Stimulated activated effector memory CD8-positive, alpha-beta T cell treated with anti-CD3 and anti-CD28 coated beads, Interleukin-12 subunit alpha, Interleukin-12 subunit beta, amount 100 ng/mL, for 72 hours (primary cell): Measurements from ENCODE around the gene FBLN1.
"Not testable (repeated sequence)": the region's sequence is repeated elsewhere in the genome, so short reads cannot be mapped to it uniquely, and the experiment has no call there.

Experiments
- ATAC-seq: fragments of 150-1000 bp; cut with Tn5 transposase; 2 replicates; pipeline ENCODE4 v1.10.0; 2021
- DNase-seq, 2 donors: peaks; one replicate each; pipeline ENCODE4 v3.0.0; 2021 to 2022; ENCODE audit warnings: low spot score in 2 of 2
- H3K27ac Mint-ChIP-seq: one replicate; pipeline ENCODE4 v1.8.0; 2022; ENCODE audit warnings: mild to moderate bottlenecking, mixed read lengths
- H3K36me3 Mint-ChIP-seq: one replicate; pipeline ENCODE4 v1.8.0; 2022; ENCODE audit warnings: mild to moderate bottlenecking, mixed read lengths
- H3K4me1 Mint-ChIP-seq: one replicate; pipeline ENCODE4 v1.8.0; 2022; ENCODE audit warnings: mixed read lengths
- H3K4me3 Mint-ChIP-seq: one replicate; pipeline ENCODE4 v1.8.0; 2022; ENCODE audit warnings: mild to moderate bottlenecking, mixed read lengths
- H3K9me3 Mint-ChIP-seq: one replicate; pipeline ENCODE4 v1.8.0; 2022; ENCODE audit warnings: mixed read lengths

Gene FBLN1

GRCh38 chr22:45552580-45553350 is 50.1 kb downstream of the FBLN1 start:
- no peak for ATAC-seq
- Mint-ChIP-seq H3K4me1 (peaks cover 11% of the 10 kb centered on the region), H3K4me3 (no peak overlapping the region), H3K27ac (no peak overlapping the region), H3K36me3 (no peaks in the 10 kb centered on the region), H3K9me3 (no peaks in the 10 kb centered on the region)
- DNase-seq = no peak

DNA sequence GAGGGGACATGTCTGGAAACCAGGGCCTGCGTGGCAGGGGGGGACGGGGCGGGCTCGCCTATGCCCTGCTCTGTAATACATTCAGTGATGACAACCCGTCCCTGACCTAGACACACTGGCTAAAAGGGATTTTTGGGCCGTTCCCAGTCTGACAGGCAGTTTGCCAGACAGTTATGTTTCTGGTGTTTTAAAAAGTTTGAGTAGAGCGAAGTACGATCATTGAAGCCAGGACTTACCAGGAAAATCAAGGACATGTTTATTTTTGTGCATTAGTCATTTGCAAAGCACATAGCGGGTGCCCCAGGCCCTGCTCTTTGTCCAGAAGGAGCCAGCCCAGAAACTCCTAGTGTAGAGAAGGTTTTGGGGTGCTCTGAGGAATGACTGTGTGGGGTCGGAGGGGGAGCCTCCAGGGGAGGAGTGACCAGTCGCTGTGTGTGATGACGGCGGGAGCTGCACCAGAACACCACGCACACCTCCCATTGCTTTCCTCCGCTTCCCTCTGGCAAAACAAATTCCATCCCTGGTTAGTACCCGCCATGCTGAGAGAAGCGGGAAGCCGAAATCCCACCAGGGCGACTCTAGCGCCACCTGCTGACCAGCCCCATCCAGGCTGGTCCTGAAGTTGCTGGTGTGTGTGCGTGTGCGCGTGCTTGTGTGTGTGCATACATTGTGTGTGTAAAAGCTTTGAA is 50.8 kb downstream of the FBLN1 start:
- no peak overlapping the region for H3K27ac Mint-ChIP-seq
- no peaks in the 10 kb centered on the region for H3K9me3 Mint-ChIP-seq
- peaks cover 11% of the 10 kb centered on the region for H3K4me1 Mint-ChIP-seq
- ATAC-seq (no peak), DNase-seq (peak; percentile 44 to 69)
- H3K36me3 Mint-ChIP-seq = no peaks in the 10 kb centered on the region
- no peak overlapping the region for H3K4me3 Mint-ChIP-seq

- Mint-ChIP-seq H3K27ac (no peak overlapping the region), H3K4me3 (no peak overlapping the region), H3K36me3 (no peaks in the 10 kb centered on the region), H3K9me3 (no peaks in the 10 kb centered on the region), H3K4me1 (peaks cover 11% of the 10 kb centered on the region)
- DNase-seq (no peak), ATAC-seq (no peak)
Measured at GRCh38 chr22:45554040-45554406, 51.3 kb downstream of the FBLN1 start.

- H3K4me3 Mint-ChIP-seq = no peak overlapping the region
- ATAC-seq = no peak
- no peak for DNase-seq
- no peak overlapping the region for H3K27ac Mint-ChIP-seq
- no peaks in the 10 kb centered on the region for H3K36me3 Mint-ChIP-seq
- H3K9me3 Mint-ChIP-seq = no peaks in the 10 kb centered on the region
- H3K4me1 Mint-ChIP-seq = peaks cover 11% of the 10 kb centered on the region
Measured at GRCh38 chr22:45554861-45555260, 52.2 kb downstream of the FBLN1 start.

DNA sequence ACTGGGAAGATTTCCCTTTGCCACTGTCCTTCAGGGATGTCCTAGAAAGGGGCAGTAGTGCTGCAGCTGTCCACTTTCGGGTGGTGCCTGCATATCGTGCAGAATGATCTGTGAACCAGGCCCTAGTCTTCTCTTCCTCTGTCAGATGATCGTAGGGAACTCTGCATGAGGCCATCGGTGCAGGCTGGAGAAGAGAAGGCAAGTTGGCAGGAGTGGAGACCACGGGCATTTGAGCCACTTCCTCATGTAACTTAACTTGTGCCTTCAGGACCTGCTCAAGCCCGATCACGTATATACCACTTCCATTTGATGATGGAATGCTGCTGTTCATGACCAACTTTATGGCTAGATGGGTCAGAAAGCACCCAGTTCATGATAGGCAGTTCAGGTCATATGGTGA is 55.2 kb downstream of the FBLN1 start:
- not testable (repeated sequence) for H3K9me3 Mint-ChIP-seq, H3K36me3 Mint-ChIP-seq, H3K27ac Mint-ChIP-seq, H3K4me3 Mint-ChIP-seq, DNase-seq, H3K4me1 Mint-ChIP-seq, ATAC-seq

- H3K36me3 Mint-ChIP-seq, DNase-seq, H3K4me3 Mint-ChIP-seq, H3K27ac Mint-ChIP-seq, H3K4me1 Mint-ChIP-seq, H3K9me3 Mint-ChIP-seq, ATAC-seq: not testable (repeated sequence)
Measured at GRCh38 chr22:45560092-45560491, 57.4 kb downstream of the FBLN1 start.

GRCh38 chr22:45560761-45561160 is 58.1 kb downstream of the FBLN1 start:
- H3K4me3 Mint-ChIP-seq, H3K36me3 Mint-ChIP-seq, H3K4me1 Mint-ChIP-seq, ATAC-seq, DNase-seq, H3K9me3 Mint-ChIP-seq, H3K27ac Mint-ChIP-seq: not testable (repeated sequence)

DNA sequence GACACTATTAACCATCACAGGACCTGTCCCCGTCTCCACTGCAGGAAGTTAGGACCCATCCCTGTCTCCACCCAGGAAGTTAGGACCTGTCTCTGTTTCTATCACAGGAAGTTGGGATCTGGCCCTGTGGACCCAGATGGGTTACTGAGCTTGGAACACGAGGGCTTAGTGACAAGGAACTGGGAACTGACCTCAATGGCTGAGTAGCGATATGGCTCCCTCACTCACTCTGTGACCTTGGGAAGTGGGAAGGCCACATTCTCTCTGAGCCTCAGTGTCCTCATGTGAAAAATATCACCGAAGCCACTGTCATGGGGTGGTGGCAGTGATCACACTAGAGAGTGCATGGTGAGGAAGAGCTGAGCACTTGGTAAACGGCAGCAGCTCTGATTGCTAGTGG is 59.4 kb downstream of the FBLN1 start:
- Mint-ChIP-seq H3K4me3 (no peak overlapping the region), H3K36me3 (no peaks in the 10 kb centered on the region), H3K27ac (no peak overlapping the region), H3K9me3 (peaks cover 4% of the 10 kb centered on the region), H3K4me1 (no peaks in the 10 kb centered on the region)
- ATAC-seq = no peak
- DNase-seq = no peak

- Mint-ChIP-seq H3K36me3 (no peaks in the 10 kb centered on the region), H3K9me3 (peaks cover 4% of the 10 kb centered on the region), H3K27ac (no peak overlapping the region), H3K4me3 (no peak overlapping the region), H3K4me1 (no peaks in the 10 kb centered on the region)
- ATAC-seq = no peak
- no peak for DNase-seq
Measured at GRCh38 chr22:45562537-45563361, 60.1 kb downstream of the FBLN1 start.

DNA sequence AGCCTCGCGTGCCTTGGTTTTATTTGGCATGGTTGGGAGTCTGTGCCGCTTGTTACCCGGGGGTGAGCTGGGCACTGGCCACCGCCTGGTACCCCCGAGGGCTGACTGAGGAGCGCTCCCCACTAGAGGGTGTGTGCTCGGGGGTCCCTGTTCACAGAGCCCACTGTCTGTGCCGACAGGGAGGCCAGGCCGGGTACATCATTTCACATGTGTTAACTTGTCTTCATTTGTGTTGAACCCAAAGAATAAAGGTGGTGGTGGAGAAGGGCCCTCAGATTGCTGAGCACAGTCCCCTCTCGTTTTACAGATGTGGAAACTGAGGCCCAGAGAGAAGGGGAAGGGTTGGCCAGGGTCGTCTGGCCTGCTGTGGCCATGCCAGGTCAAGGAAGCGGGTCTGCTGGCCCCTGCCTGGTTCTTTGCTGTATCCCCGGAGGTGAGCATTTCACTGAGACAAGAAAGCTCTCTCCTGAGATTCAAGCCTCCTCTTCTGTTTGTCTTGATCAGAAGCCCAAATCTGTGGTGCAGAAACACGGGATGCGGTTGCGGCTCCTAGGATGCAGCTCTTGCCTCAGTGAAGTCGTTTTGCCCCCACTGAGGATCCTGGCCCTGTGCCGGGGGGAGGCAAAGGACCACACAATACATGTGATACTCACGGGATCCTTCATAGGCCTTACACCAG is 60.8 kb downstream of the FBLN1 start:
- no peak for ATAC-seq
- H3K4me1 Mint-ChIP-seq = no peaks in the 10 kb centered on the region
- DNase-seq = no peak

DNA sequence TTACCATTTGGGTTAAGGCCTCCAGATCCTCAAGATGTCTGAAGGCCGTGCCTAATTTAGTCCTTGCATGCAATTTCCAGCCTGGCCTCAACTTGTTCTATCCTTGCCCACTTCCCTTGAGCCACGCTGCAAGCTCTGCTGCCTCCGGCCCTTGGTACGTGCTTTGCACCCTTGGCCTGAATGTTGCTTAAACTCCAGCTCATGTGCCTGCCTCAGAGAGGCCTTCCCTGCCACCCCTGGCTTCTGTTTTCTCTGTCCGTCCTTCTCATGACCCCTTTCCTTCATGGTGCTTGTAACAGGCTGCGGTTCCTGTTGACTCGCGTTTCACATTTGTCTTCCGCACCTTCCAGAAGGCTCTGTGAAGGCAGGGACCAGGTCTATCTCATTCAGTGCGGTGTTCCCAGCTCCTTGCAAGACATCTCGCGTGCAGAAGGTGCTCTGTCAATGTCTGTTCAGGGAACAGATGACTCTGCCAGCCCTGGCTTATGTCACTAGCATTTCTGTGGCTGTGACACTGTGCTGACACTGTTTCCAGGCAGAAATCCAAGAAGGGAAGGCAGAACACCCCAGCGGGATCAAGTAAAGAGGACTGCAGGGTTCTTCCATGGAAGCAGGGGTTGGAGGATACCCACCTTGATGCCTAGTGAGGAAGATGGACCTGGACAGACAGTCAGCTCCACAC is 61.8 kb downstream of the FBLN1 start:
- no peak overlapping the region for H3K4me3 Mint-ChIP-seq
- no peak overlapping the region for H3K27ac Mint-ChIP-seq
- no peaks in the 10 kb centered on the region for H3K36me3 Mint-ChIP-seq
- peaks cover 4% of the 10 kb centered on the region for H3K9me3 Mint-ChIP-seq
- ATAC-seq (no peak), DNase-seq (no peak)
- H3K4me1 Mint-ChIP-seq = no peaks in the 10 kb centered on the region

More for the DNA sequence above, 60.8 kb downstream of the FBLN1 start:
- peaks cover 4% of the 10 kb centered on the region for H3K9me3 Mint-ChIP-seq
- H3K4me3 Mint-ChIP-seq = no peak overlapping the region
- H3K27ac Mint-ChIP-seq = no peak overlapping the region
- no peaks in the 10 kb centered on the region for H3K36me3 Mint-ChIP-seq

- no peak overlapping the region for H3K4me3 Mint-ChIP-seq
- H3K4me1 Mint-ChIP-seq = no peaks in the 10 kb centered on the region
- ATAC-seq = no peak
- no peak for DNase-seq
- no peak overlapping the region for H3K27ac Mint-ChIP-seq
- no peaks in the 10 kb centered on the region for H3K36me3 Mint-ChIP-seq
- H3K9me3 Mint-ChIP-seq = peaks cover 4% of the 10 kb centered on the region
Measured at GRCh38 chr22:45565171-45565570, 62.5 kb downstream of the FBLN1 start.

- no peak overlapping the region for H3K4me3 Mint-ChIP-seq
- ATAC-seq (no peak), DNase-seq (no peak)
- no peaks in the 10 kb centered on the region for H3K36me3 Mint-ChIP-seq
- no peak overlapping the region for H3K27ac Mint-ChIP-seq
- peaks cover 5% of the 10 kb centered on the region for H3K9me3 Mint-ChIP-seq
- no peaks in the 10 kb centered on the region for H3K4me1 Mint-ChIP-seq
Measured at GRCh38 chr22:45565973-45566372, 63.3 kb downstream of the FBLN1 start.

DNA sequence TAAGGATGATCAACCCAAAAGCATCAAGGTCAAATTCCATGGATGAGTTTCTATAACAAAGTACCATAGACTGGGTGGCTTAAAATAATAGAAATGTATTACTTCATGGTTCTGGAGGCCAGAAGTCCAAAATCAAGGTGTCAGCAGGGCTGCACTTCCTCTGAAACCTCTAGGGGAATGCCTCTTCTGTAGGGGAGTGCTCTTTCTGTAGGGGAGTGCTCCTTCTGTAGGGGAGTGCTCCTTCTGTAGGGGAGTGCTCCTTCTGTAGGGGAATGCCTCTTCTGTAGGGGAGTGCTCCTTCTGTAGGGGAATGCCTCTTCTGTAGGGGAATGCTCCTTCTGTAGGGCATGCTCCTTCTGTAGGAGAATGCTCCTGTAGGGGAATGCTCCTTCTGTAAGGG is 65.5 kb downstream of the FBLN1 start:
- H3K9me3 Mint-ChIP-seq = peaks cover 5% of the 10 kb centered on the region
- DNase-seq = no peak
- ATAC-seq = no peak
- no peak overlapping the region for H3K4me3 Mint-ChIP-seq
- no peaks in the 10 kb centered on the region for H3K36me3 Mint-ChIP-seq
- H3K4me1 Mint-ChIP-seq = no peaks in the 10 kb centered on the region
- no peak overlapping the region for H3K27ac Mint-ChIP-seq

DNA sequence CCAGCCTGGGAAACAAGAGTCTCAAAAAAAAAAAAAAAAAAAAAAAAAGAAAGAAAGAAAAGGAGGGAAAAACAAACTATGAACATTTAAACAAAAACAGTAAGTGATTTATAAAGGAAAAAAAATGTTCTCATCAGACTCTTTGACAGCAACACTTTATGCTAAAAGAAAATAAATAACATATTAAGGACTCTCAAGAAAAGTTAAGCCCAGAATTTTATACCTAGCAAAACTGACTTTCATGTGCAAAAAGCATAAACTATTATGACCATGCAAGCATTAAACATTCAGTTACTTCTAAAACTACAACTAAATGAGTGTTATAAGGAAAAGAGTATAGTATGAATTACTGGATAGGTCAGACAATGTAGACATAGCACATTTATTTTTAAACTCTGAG is 68.4 kb downstream of the FBLN1 start:
- H3K4me3 Mint-ChIP-seq = no peak overlapping the region
- ATAC-seq (no peak), DNase-seq (no peak)
- peaks cover 5% of the 10 kb centered on the region for H3K9me3 Mint-ChIP-seq
- peaks cover 5% of the 10 kb centered on the region for H3K4me1 Mint-ChIP-seq
- H3K27ac Mint-ChIP-seq = no peak overlapping the region
- H3K36me3 Mint-ChIP-seq = no peaks in the 10 kb centered on the region
